ENCODE measurements around the gene ASCC1. TPM values are rescaled to one million over a fixed set of nuclear protein-coding genes. Genes with fewer than 3 reads are reported as not detected.
A peak's percentile ranks its signal among the peaks of the same experiment; 100 is the strongest.

The ASCC1 gene
- total RNA-seq: 10 to 100 TPM; 14.8 to 38.3 TPM

GRCh38 chr10:72215611-72216549 is at the start of gene ASCC1, which contains the start of gene ANAPC16:
Gene ASCC1, minus strand, starts transcription at chr10:72216276. Its CDS starts 2,978 bp downstream, at chr10:72213298.
Gene ANAPC16, plus strand, starts transcription at chr10:72216012. Its CDS starts 7,903 bp downstream, at chr10:72223915.
- WGBS: under 1% methylated on average over 64 of the region's 64 CpGs
- TF ChIP-seq POLR2AphosphoS5 (IDR thresholded peaks at IDR 0.05) (peak; percentile 98), POLR2A (IDR thresholded peaks at IDR 0.05) (peak; percentile 81), CTCF (IDR thresholded peaks at IDR 0.05) (peak in 1 of 4 experiments; percentile 22)
- no peaks in the 10 kb centered on the region for H3K36me3 ChIP-seq
- peak within 1 kb of the TSS; percentile 65 to 66 for H3K4me3 ChIP-seq
- no peaks in the 10 kb centered on the region for H3K9me3 ChIP-seq
- H3K4me1 ChIP-seq (replicated peaks): no peaks in the 10 kb centered on the region
- intact Hi-C loops (cut with DNase I): loop anchor here (2.0 to 10.0 kb wide), 4 partner anchors 41 to 251 kb away; partner anchors contain the start of genes CHST3 and DDIT4
- DNase-seq (ENCODE audit: low spot score): peak; percentile 89
- peak within 1 kb of the TSS; percentile 97 to 99 for H3K27ac ChIP-seq
- no peaks in the 10 kb centered on the region for H3K27me3 ChIP-seq (replicated peaks; ENCODE audit: insufficient read depth)

GRCh38 chr10:72265508-72265907 is 49.4 kb upstream of the ASCC1 start:
- peaks cover 12% of the 10 kb centered on the region for H3K4me1 ChIP-seq (replicated peaks)
- H3K4me3 ChIP-seq: no peak overlapping the region
- no peak overlapping the region for H3K27ac ChIP-seq
- H3K36me3 ChIP-seq: no peaks in the 10 kb centered on the region
- 85% methylated on average over 6 of the region's 6 CpGs for WGBS
- intact Hi-C loops (cut with DNase I): no loop called here
- no peaks in the 10 kb centered on the region for H3K27me3 ChIP-seq (replicated peaks; ENCODE audit: insufficient read depth)
- no peaks in the 10 kb centered on the region for H3K9me3 ChIP-seq
- no peak for DNase-seq (ENCODE audit: low spot score)
- no peak for TF ChIP-seq CTCF (IDR thresholded peaks at IDR 0.05)
- no peak for TF ChIP-seq POLR2A (IDR thresholded peaks at IDR 0.05)
- no peak for TF ChIP-seq POLR2AphosphoS5 (IDR thresholded peaks at IDR 0.05)

GRCh38 chr10:72264536-72264935 is 48.5 kb upstream of the ASCC1 start:
- Histone ChIP-seq H3K27me3 (replicated peaks; ENCODE audit: insufficient read depth) (no peaks in the 10 kb centered on the region), H3K27ac (peak overlapping the region in 1 of 2 donors; percentile 68), H3K9me3 (no peaks in the 10 kb centered on the region), H3K4me3 (no peak overlapping the region), H3K4me1 (replicated peaks) (peaks cover 22% of the 10 kb centered on the region), H3K36me3 (no peaks in the 10 kb centered on the region)
- no peak for DNase-seq (ENCODE audit: low spot score)
- 80% methylated on average over 1 of the region's 1 CpG for WGBS
- no peak for TF ChIP-seq CTCF (IDR thresholded peaks at IDR 0.05)
- no peak for TF ChIP-seq POLR2AphosphoS5 (IDR thresholded peaks at IDR 0.05)
- TF ChIP-seq POLR2A (IDR thresholded peaks at IDR 0.05): no peak
- intact Hi-C loops (cut with DNase I): no loop called here

GRCh38 chr10:72263613-72264241 is 47.7 kb upstream of the ASCC1 start:
- Histone ChIP-seq H3K27ac (peak overlapping the region; percentile 48 to 68), H3K4me3 (no peak overlapping the region), H3K27me3 (replicated peaks; ENCODE audit: insufficient read depth) (no peaks in the 10 kb centered on the region), H3K9me3 (no peaks in the 10 kb centered on the region), H3K36me3 (no peaks in the 10 kb centered on the region), H3K4me1 (replicated peaks) (peaks cover 23% of the 10 kb centered on the region)
- intact Hi-C loops (cut with DNase I): no loop called here
- peak; percentile 86 for DNase-seq (ENCODE audit: low spot score)
- TF ChIP-seq POLR2A (IDR thresholded peaks at IDR 0.05) (peak; percentile 47), CTCF (IDR thresholded peaks at IDR 0.05) (no peak), POLR2AphosphoS5 (IDR thresholded peaks at IDR 0.05) (peak; percentile 94)
- 52% methylated on average over 6 of the region's 6 CpGs for WGBS
